Keratinocyte (primary cell): ENCODE results near the gene C1orf35.

ENCODE experiments used
- CTCF ChIP-seq, 3 experiments: IDR thresholded peaks in 1 of 3; conservative IDR thresholded peaks in 1 of 3; optimal IDR thresholded peaks in 1 of 3; 2 replicates in 2 of 3; 3 replicates in 1 of 3; pipeline versions ENCODE3 to v1.5.1; 2011; ENCODE audit warnings: low read length in 3 of 3, mild to moderate bottlenecking in 3 of 3, moderate library complexity in 2 of 3, control low read depth in 1 of 3, inconsistent platforms in 1 of 3; ENCODE audit not compliant: insufficient read depth in 2 of 3; ENCODE audit errors: extremely low read depth in 1 of 3
- EZH2 ChIP-seq: IDR thresholded peaks from one replicate; pipeline ENCODE4 v1.6.1; 2012; ENCODE audit warnings: inconsistent platforms, mild to moderate bottlenecking, low read length, moderate library complexity

GRCh38 chr1:228105996-228106799 lies 3.1 kb upstream of the C1orf35 start:
- TF ChIP-seq CTCF (optimal IDR thresholded peaks at IDR 0.05 in 1 of 3, IDR thresholded peaks at IDR 0.05 in 1 of 3, conservative IDR thresholded peaks at IDR 0.05 in 1 of 3; ENCODE audit: extremely low read depth in 1 of 3, insufficient read depth in 2 of 3, low read length in 3 of 3) (no peak), EZH2 (no peak)
